ENCODE measurements around the gene PDE6H.

PDE6H gene

GRCh38 chr12:14936224-14936861 is 36.5 kb upstream of the PDE6H start:
- Histone ChIP-seq H3K27me3 (ENCODE audit: insufficient read depth, low read length, poor library complexity) (no peaks in the 10 kb centered on the region), H4K20me1 (ENCODE audit: insufficient read depth, low read length) (no peaks in the 10 kb centered on the region), H2AFZ (ENCODE audit: low read depth, low read length) (no peak overlapping the region), H3K79me2 (ENCODE audit: insufficient read depth, low read length) (no peaks in the 10 kb centered on the region), H3K4me1 (ENCODE audit: insufficient read depth, low read length) (peaks cover 9% of the 10 kb centered on the region; the same call in 1 of the 2 replicates), H3K4me2 (ENCODE audit: insufficient read depth, low read length) (no peak overlapping the region), H3K9ac (ENCODE audit: low read depth, low read length) (no peak overlapping the region), H3K9me3 (ENCODE audit: insufficient read depth, low read length, severe bottlenecking) (no peaks in the 10 kb centered on the region), H3K27ac (ENCODE audit: low read length) (no peak overlapping the region), H3K36me3 (ENCODE audit: insufficient read depth, low read length) (peaks cover 52% of the 10 kb centered on the region), H3K4me3 (ENCODE audit: low read depth in 1 of 2, low read length in 2 of 2) (no peak overlapping the region)
- TF ChIP-seq EZH2 (IDR thresholded peaks at IDR 0.05; ENCODE audit: borderline replicate concordance, low read depth, low read length, severe bottlenecking) (no peak), CTCF (IDR thresholded peaks at IDR 0.05; ENCODE audit: borderline replicate concordance, extremely low read depth, low read length, poor library complexity, severe bottlenecking) (peak; percentile 55)
- DNase-seq (no peak), ATAC-seq (ENCODE audit: insufficient read depth, low read depth) (0 out of 3 replicates have a peak, but pooled peaks have one; percentile 34)

GRCh38 chr12:14937014-14937413 is 35.8 kb upstream of the PDE6H start:
- H4K20me1 ChIP-seq (ENCODE audit: insufficient read depth, low read length), result no peaks in the 10 kb centered on the region
- DNase-seq, result no peak
- H3K79me2 ChIP-seq (ENCODE audit: insufficient read depth, low read length), result no peaks in the 10 kb centered on the region
- peaks cover 53% of the 10 kb centered on the region for H3K36me3 ChIP-seq (ENCODE audit: insufficient read depth, low read length)
- no peak overlapping the region for H3K4me2 ChIP-seq (ENCODE audit: insufficient read depth, low read length)
- H3K27me3 ChIP-seq (ENCODE audit: insufficient read depth, low read length, poor library complexity), result no peaks in the 10 kb centered on the region
- no peak for TF ChIP-seq EZH2 (IDR thresholded peaks at IDR 0.05; ENCODE audit: borderline replicate concordance, low read depth, low read length, severe bottlenecking)
- TF ChIP-seq CTCF (IDR thresholded peaks at IDR 0.05; ENCODE audit: borderline replicate concordance, extremely low read depth, low read length, poor library complexity, severe bottlenecking), result no peak
- no peaks in the 10 kb centered on the region for H3K9me3 ChIP-seq (ENCODE audit: insufficient read depth, low read length, severe bottlenecking)
- peaks cover 9% of the 10 kb centered on the region; the same call in 1 of the 2 replicates for H3K4me1 ChIP-seq (ENCODE audit: insufficient read depth, low read length)
- H3K9ac ChIP-seq (ENCODE audit: low read depth, low read length), result no peak overlapping the region
- no peak overlapping the region; the same call in 1 of the 2 replicates for H3K27ac ChIP-seq (ENCODE audit: low read length)
- no peak overlapping the region for H2AFZ ChIP-seq (ENCODE audit: low read depth, low read length)
- no peak for ATAC-seq (ENCODE audit: insufficient read depth, low read depth)
- H3K4me3 ChIP-seq (ENCODE audit: low read depth in 1 of 2, low read length in 2 of 2), result no peak overlapping the region

GRCh38 chr12:14937689-14938088 is 35.2 kb upstream of the PDE6H start:
- H4K20me1 ChIP-seq (ENCODE audit: insufficient read depth, low read length), result no peaks in the 10 kb centered on the region
- peak; percentile 47 for ATAC-seq (ENCODE audit: insufficient read depth, low read depth)
- H3K9me3 ChIP-seq (ENCODE audit: insufficient read depth, low read length, severe bottlenecking), result no peaks in the 10 kb centered on the region
- no peaks in the 10 kb centered on the region for H3K79me2 ChIP-seq (ENCODE audit: insufficient read depth, low read length)
- no peaks in the 10 kb centered on the region for H3K27me3 ChIP-seq (ENCODE audit: insufficient read depth, low read length, poor library complexity)
- peaks cover 57% of the 10 kb centered on the region for H3K36me3 ChIP-seq (ENCODE audit: insufficient read depth, low read length)
- H3K4me1 ChIP-seq (ENCODE audit: insufficient read depth, low read length), result peaks cover 9% of the 10 kb centered on the region; the same call in 1 of the 2 replicates
- no peak overlapping the region for H3K4me2 ChIP-seq (ENCODE audit: insufficient read depth, low read length)
- H2AFZ ChIP-seq (ENCODE audit: low read depth, low read length), result no peak overlapping the region
- no peak overlapping the region for H3K4me3 ChIP-seq (ENCODE audit: low read depth in 1 of 2, low read length in 2 of 2)
- DNase-seq, result peak; percentile 30
- H3K9ac ChIP-seq (ENCODE audit: low read depth, low read length), result no peak overlapping the region
- H3K27ac ChIP-seq (ENCODE audit: low read length), result no peak overlapping the region
- TF ChIP-seq CTCF (IDR thresholded peaks at IDR 0.05; ENCODE audit: borderline replicate concordance, extremely low read depth, low read length, poor library complexity, severe bottlenecking) (peak; percentile 57), EZH2 (IDR thresholded peaks at IDR 0.05; ENCODE audit: borderline replicate concordance, low read depth, low read length, severe bottlenecking) (no peak)

Measured in DND-41 (cell line).